HepG2 (cell line): Measurements from ENCODE around the gene AGBL3. TPM values are rescaled to one million over a fixed set of nuclear protein-coding genes. Genes with fewer than 3 reads are reported as not detected.

Experiments used
- ATF4 ChIP-seq, 2 experiments: fragments of 450-650 bp in 1 of 2; sonication (generic) in 1 of 2; formaldehyde crosslinking; IDR thresholded peaks; 2 replicates each; pipeline versions ENCODE4 v1.5.0 to v1.8.0; 2020 to 2022; ENCODE audit warnings: mild to moderate bottlenecking in 1 of 2, missing genetic modification reagents in 1 of 2
- ATM ChIP-seq: fragments of 450-650 bp; IDR thresholded peaks from 2 replicates; pipeline ENCODE4 v1.7.1; 2017; ENCODE audit warnings: mild to moderate bottlenecking, borderline replicate concordance
- BCL6 ChIP-seq: IDR thresholded peaks from 2 replicates; pipeline ENCODE4 v1.6.1; 2016; ENCODE audit warnings: missing genetic modification reagents, missing compliant biosample characterization
- HOXA3 ChIP-seq: sonication (generic); formaldehyde crosslinking; IDR thresholded peaks from 2 replicates; pipeline ENCODE4 v1.5.0; 2020; ENCODE audit warnings: missing genetic modification reagents
- JUND ChIP-seq: sonication (generic); formaldehyde crosslinking; IDR thresholded peaks from 2 replicates; pipeline ENCODE4 v1.8.0; 2022; ENCODE audit warnings: mild to moderate bottlenecking, missing genetic modification reagents
- KAT8 ChIP-seq: IDR thresholded peaks from 2 replicates; pipeline ENCODE4 v1.6.1; 2016; ENCODE audit warnings: missing genetic modification reagents, missing compliant biosample characterization
- PAF1 ChIP-seq: IDR thresholded peaks from 2 replicates; pipeline ENCODE4 v1.6.1; 2016; ENCODE audit warnings: missing genetic modification reagents, missing compliant biosample characterization
- POGZ ChIP-seq: sonication (generic); formaldehyde crosslinking; IDR thresholded peaks from 2 replicates; pipeline ENCODE4 v1.4.0; 2020; ENCODE audit warnings: mild to moderate bottlenecking, missing genetic modification reagents
- RFX5 ChIP-seq: IDR thresholded peaks from 2 replicates; pipeline ENCODE4 v1.6.1; 2011; ENCODE audit warnings: low read depth, low read length, improper control_type of control experiment
- RFXANK ChIP-seq: IDR thresholded peaks from 2 replicates; pipeline ENCODE4 v1.6.1; 2016
- SIX4 ChIP-seq: sonication (generic); formaldehyde crosslinking; IDR thresholded peaks from 2 replicates; pipeline ENCODE4 v1.4.0; 2020; ENCODE audit warnings: missing genetic modification reagents
- ZBTB34 ChIP-seq: sonication (generic); formaldehyde crosslinking; IDR thresholded peaks from 2 replicates; pipeline ENCODE4 v1.8.0; 2022; ENCODE audit warnings: mild to moderate bottlenecking, missing genetic modification reagents
- ZGPAT ChIP-seq: IDR thresholded peaks from 2 replicates; pipeline ENCODE4 v1.6.1; 2016; ENCODE audit warnings: mild to moderate bottlenecking
- ZNF264 ChIP-seq: sonication (generic); formaldehyde crosslinking; IDR thresholded peaks from 2 replicates; pipeline ENCODE4 v1.4.0; 2020; ENCODE audit warnings: missing genetic modification reagents
- ZNF605 ChIP-seq: sonication (generic); formaldehyde crosslinking; IDR thresholded peaks from 2 replicates; pipeline ENCODE4 v1.8.0; 2022; ENCODE audit warnings: mild to moderate bottlenecking, missing genetic modification reagents
- ZNF619 ChIP-seq: sonication (generic); formaldehyde crosslinking; IDR thresholded peaks from 2 replicates; pipeline ENCODE4 v1.4.0; 2020; ENCODE audit warnings: mild to moderate bottlenecking, missing genetic modification reagents
- ZNF652 ChIP-seq: IDR thresholded peaks from 2 replicates; pipeline ENCODE4 v1.6.1; 2016; ENCODE audit warnings: low read depth, borderline replicate concordance
- ZNF75D ChIP-seq: sonication (generic); formaldehyde crosslinking; IDR thresholded peaks from 2 replicates; pipeline ENCODE4 v1.8.1; 2023; ENCODE audit warnings: missing genetic modification reagents, mild to moderate bottlenecking, borderline replicate concordance
- ZNF768 ChIP-seq: sonication (generic); formaldehyde crosslinking; IDR thresholded peaks from 2 replicates; pipeline ENCODE4 v1.4.0; 2020; ENCODE audit warnings: missing genetic modification reagents
- polyA plus RNA-seq, 8 experiments: library from polyadenylated mRNA; depleted of rRNA in 3 of 8; stranded (reverse) in 7 of 8; unstranded in 1 of 8; fragments of >200 nt; fragmentation: Illumina TruSeq in 4 of 8; extraction: Trizol in 4 of 8; gene quantifications; 2 replicates each; pipeline versions ENCODE4 v1.2.1 to v1.2.3, GENCODE V29; 2011 to 2016; ENCODE audit warnings: low read depth in 4 of 8, missing spikeins in 1 of 8, mixed read lengths in 1 of 8; ENCODE audit not compliant: insufficient read depth in 1 of 8
- total RNA-seq, 5 experiments: library from RNA; depleted of rRNA; stranded (reverse); fragments of >200 nt; fragmentation: Illumina TruSeq; extraction: Trizol; gene quantifications; 2 replicates each; pipeline ENCODE4 v1.2.3, GENCODE V29; 2016; ENCODE audit warnings: low read depth in 1 of 5
- TF ChIP-seq, protein P1 (sequence below): sonication (generic); formaldehyde crosslinking; IDR thresholded peaks from 2 replicates; pipeline ENCODE4 v1.4.0; 2020; ENCODE audit warnings: missing genetic modification reagents
- TF ChIP-seq, protein P2 (sequence below): IDR thresholded peaks from 2 replicates; pipeline ENCODE4 v1.6.1; 2016; ENCODE audit warnings: missing compliant biosample characterization, missing genetic modification reagents, borderline replicate concordance
- TF ChIP-seq, protein P3 (sequence below): sonication (generic); formaldehyde crosslinking; conservative IDR thresholded peaks from 2 replicates; pipeline ENCODE4 v1.4.0; 2020; ENCODE audit warnings: mild to moderate bottlenecking, missing genetic modification reagents, moderate library complexity

Gene AGBL3
- total and polyA plus RNA-seq, 2 of the 13 experiments (the other 11 are each of a cell fraction or from before 2014, with no cell fraction given), result 2.2 to 7.2 TPM

DNA sequence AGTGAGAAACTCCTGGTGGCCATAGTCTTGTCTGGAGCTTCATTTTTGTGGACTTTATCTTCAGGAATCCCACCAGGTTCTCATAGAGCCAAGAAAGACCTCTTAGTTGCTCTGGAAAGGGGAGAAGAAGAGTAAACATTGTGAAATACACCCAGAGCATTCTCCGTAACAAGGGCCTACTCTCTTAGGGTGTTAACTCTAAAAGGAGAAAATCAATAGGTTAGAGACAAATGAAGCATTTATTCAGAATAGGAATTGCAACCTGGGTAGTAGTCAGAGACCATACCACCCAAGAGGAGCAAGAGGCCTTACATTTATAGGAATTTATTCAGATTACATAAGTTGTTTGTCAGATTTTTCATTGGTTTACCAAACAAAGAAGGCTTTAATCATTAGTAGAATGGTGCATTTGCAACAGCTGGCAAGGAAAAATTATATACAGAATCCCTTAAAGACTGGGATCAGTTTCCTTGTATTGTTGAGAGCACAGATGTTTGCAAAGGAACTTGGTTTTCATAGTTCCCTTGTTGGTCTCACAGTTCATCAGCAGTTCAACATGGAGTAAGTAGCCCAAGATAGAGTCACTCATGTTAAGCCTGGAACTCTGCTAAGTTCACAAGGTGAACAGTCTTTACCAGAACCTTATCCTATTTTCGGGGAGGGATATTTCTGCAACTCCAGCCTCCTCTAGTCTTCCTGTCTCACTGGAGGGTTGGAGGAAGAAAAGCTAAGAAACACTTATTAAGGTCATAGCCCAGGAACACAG, 108.3 kb downstream of the AGBL3 start (continued):
- TF ChIP-seq HOXA3 (0 out of 2 replicates have a peak, but pooled peaks have one; percentile 32), ZGPAT (CRISPR knock-in tag) (0 out of 2 replicates have a peak, but pooled peaks have one; percentile 36), SIX4 (CRISPR knock-in tag) (0 out of 2 replicates have a peak, but pooled peaks have one; percentile 34), ATF4 (CRISPR knock-in tag; IDR thresholded peaks at IDR 0.05) (0 out of 4 replicates have a peak, but pooled peaks of 1 of the 2 experiments have one; percentile 19), ATM (no peak), ZBTB34 (CRISPR knock-in tag) (no peak), ZNF652 (CRISPR knock-in tag) (peak; percentile 43; the same call in 1 of the 2 replicates), KAT8 (CRISPR knock-in tag) (peak; percentile 45; the same call in 1 of the 2 replicates), POGZ (CRISPR knock-in tag) (peak; percentile 39; the same call in 1 of the 2 replicates), ZNF619 (no peak), JUND (CRISPR knock-in tag) (no peak), ZNF264 (CRISPR knock-in tag) (no peak), ZNF768 (CRISPR knock-in tag) (no peak), PAF1 (CRISPR knock-in tag) (no peak), ZNF75D (CRISPR knock-in tag) (no peak), ZNF605 (CRISPR knock-in tag) (no peak), BCL6 (CRISPR knock-in tag) (peak; percentile 45; the same call in 1 of the 2 replicates), RFX5 (no peak), RFXANK (no peak)
- TF ChIP-seq, protein P1, sequence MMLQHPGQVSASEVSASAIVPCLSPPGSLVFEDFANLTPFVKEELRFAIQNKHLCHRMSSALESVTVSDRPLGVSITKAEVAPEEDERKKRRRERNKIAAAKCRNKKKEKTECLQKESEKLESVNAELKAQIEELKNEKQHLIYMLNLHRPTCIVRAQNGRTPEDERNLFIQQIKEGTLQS (CRISPR knock-in tag), result no peak
- TF ChIP-seq, protein P2, sequence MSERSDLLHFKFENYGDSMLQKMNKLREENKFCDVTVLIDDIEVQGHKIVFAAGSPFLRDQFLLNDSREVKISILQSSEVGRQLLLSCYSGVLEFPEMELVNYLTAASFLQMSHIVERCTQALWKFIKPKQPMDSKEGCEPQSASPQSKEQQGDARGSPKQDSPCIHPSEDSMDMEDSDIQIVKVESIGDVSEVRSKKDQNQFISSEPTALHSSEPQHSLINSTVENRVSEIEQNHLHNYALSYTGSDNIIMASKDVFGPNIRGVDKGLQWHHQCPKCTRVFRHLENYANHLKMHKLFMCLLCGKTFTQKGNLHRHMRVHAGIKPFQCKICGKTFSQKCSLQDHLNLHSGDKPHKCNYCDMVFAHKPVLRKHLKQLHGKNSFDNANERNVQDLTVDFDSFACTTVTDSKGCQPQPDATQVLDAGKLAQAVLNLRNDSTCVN (CRISPR knock-in tag), result no peak; the same call in 1 of the 2 replicates
- TF ChIP-seq, protein P3, sequence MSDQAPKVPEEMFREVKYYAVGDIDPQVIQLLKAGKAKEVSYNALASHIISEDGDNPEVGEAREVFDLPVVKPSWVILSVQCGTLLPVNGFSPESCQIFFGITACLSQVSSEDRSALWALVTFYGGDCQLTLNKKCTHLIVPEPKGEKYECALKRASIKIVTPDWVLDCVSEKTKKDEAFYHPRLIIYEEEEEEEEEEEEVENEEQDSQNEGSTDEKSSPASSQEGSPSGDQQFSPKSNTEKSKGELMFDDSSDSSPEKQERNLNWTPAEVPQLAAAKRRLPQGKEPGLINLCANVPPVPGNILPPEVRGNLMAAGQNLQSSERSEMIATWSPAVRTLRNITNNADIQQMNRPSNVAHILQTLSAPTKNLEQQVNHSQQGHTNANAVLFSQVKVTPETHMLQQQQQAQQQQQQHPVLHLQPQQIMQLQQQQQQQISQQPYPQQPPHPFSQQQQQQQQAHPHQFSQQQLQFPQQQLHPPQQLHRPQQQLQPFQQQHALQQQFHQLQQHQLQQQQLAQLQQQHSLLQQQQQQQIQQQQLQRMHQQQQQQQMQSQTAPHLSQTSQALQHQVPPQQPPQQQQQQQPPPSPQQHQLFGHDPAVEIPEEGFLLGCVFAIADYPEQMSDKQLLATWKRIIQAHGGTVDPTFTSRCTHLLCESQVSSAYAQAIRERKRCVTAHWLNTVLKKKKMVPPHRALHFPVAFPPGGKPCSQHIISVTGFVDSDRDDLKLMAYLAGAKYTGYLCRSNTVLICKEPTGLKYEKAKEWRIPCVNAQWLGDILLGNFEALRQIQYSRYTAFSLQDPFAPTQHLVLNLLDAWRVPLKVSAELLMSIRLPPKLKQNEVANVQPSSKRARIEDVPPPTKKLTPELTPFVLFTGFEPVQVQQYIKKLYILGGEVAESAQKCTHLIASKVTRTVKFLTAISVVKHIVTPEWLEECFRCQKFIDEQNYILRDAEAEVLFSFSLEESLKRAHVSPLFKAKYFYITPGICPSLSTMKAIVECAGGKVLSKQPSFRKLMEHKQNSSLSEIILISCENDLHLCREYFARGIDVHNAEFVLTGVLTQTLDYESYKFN (CRISPR knock-in tag), result peak; percentile 61
